SK-N-SH treated with all-trans-retinoic acid at 6 μM for 48 hours (cell line): ENCODE measurements around the gene KIAA1328.

Source experiments
- ARNTL ChIP-seq: fragments of 450-650 bp; formaldehyde crosslinking; IDR thresholded peaks from 2 replicates; pipeline ENCODE4 v1.5.0; 2020; ENCODE audit warnings: low read depth, mild to moderate bottlenecking, moderate library complexity, borderline replicate concordance
- BACH2 ChIP-seq: fragments of 250-450 bp; sonication (Bioruptor Pico); IDR thresholded peaks from 2 replicates; pipeline ENCODE4 v1.9.0; 2021; ENCODE audit warnings: mild to moderate bottlenecking, borderline replicate concordance
- CSDC2 ChIP-seq: fragments of 250-450 bp; sonication (Bioruptor Pico); IDR thresholded peaks from 2 replicates; pipeline ENCODE4 v1.5.0; 2020; ENCODE audit warnings: mild to moderate bottlenecking, moderate library complexity
- CSRNP3 ChIP-seq: fragments of 250-450 bp; sonication (Bioruptor Pico); IDR thresholded peaks from 2 replicates; pipeline ENCODE4 v1.5.1; 2021; ENCODE audit warnings: mild to moderate bottlenecking, moderate library complexity
- ESRRG ChIP-seq: fragments of 250-450 bp; sonication (Bioruptor Pico); IDR thresholded peaks from 2 replicates; pipeline ENCODE4 v1.6.1; 2021; ENCODE audit warnings: mild to moderate bottlenecking
- RARB ChIP-seq: fragments of 250-450 bp; sonication (Bioruptor Pico); IDR thresholded peaks from 2 replicates; pipeline ENCODE4 v1.8.0; 2021; ENCODE audit warnings: mild to moderate bottlenecking, moderate library complexity
- SNAI2 ChIP-seq: fragments of 250-450 bp; sonication (Bioruptor Pico); IDR thresholded peaks from 2 replicates; pipeline ENCODE4 v1.5.0; 2020; ENCODE audit warnings: mild to moderate bottlenecking, moderate library complexity

DNA sequence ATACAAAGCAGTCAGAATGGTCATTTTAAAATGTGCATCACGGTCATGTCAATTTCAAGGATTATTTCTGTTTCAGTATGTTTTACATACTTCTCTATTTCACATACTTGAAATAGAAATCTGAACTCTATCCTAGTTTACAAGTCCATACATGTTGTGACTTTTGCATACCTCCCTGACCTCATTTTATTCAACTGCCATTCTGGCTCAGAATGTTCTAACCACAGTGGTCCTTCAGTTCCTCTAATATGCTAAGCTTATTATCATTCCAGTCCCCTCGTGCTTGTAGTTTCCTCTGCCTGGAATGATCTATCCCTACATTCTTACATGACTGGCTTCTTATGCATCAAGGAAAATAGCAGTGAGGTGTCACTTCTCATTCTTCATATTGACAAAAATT is 295.6 kb downstream of the KIAA1328 start:
- no peak for TF ChIP-seq CSRNP3 (CRISPR knock-in tag)
- no peak for TF ChIP-seq BACH2 (CRISPR knock-in tag)
- no peak for TF ChIP-seq CSDC2 (CRISPR knock-in tag)
- TF ChIP-seq SNAI2 (CRISPR knock-in tag): no peak
- TF ChIP-seq RARB (CRISPR knock-in tag): no peak
- TF ChIP-seq ARNTL: no peak
- no peak for TF ChIP-seq ESRRG (CRISPR knock-in tag)
